ENCODE data around the gene MEA1.

The MEA1 gene

GRCh38 chr6:42973926-42974325 lies 39.8 kb downstream of the MEA1 start:
- Histone ChIP-seq H3K4me3 (ENCODE audit: low read depth in 1 of 2, low read length in 1 of 2) (no peak overlapping the region), H3K36me3 (peaks cover 29% of the 10 kb centered on the region), H3K27ac (peak overlapping the region; percentile 41), H3K4me1 (ENCODE audit: control insufficient read depth in 1 of 2, insufficient read depth in 1 of 2, low read depth in 1 of 2, low read length in 1 of 2) (peaks cover 23 to 28% of the 10 kb centered on the region in 2 experiments), H3K27me3 (no peaks in the 10 kb centered on the region), H3K9me3 (no peaks in the 10 kb centered on the region)
- no peak for TF ChIP-seq CTCF (IDR thresholded peaks at IDR 0.05)

- no peak for TF ChIP-seq CTCF (IDR thresholded peaks at IDR 0.05)
- H3K36me3 ChIP-seq, result peaks cover 48% of the 10 kb centered on the region
- H3K4me1 ChIP-seq (ENCODE audit: control insufficient read depth in 1 of 2, insufficient read depth in 1 of 2, low read depth in 1 of 2, low read length in 1 of 2), result peaks cover 8 to 11% of the 10 kb centered on the region in 2 experiments
- no peak overlapping the region for H3K27ac ChIP-seq
- H3K9me3 ChIP-seq, result no peaks in the 10 kb centered on the region
- H3K27me3 ChIP-seq, result no peaks in the 10 kb centered on the region
- H3K4me3 ChIP-seq (ENCODE audit: low read depth in 1 of 2, low read length in 1 of 2), result no peak overlapping the region
Observed at GRCh38 chr6:42971746-42972327, 41.9 kb downstream of the MEA1 start.

GRCh38 chr6:42970871-42971612 lies 42.7 kb downstream of the MEA1 start:
- no peak for TF ChIP-seq CTCF (IDR thresholded peaks at IDR 0.05)

GRCh38 chr6:42969934-42970333 lies 43.8 kb downstream of the MEA1 start:
- Histone ChIP-seq H3K27me3 (no peaks in the 10 kb centered on the region), H3K9me3 (no peaks in the 10 kb centered on the region), H3K27ac (no peak overlapping the region), H3K4me3 (ENCODE audit: low read depth in 1 of 2, low read length in 1 of 2) (no peak overlapping the region), H3K4me1 (ENCODE audit: control insufficient read depth in 1 of 2, insufficient read depth in 1 of 2, low read depth in 1 of 2, low read length in 1 of 2) (peaks cover 5 to 9% of the 10 kb centered on the region in 2 experiments), H3K36me3 (peaks cover 66% of the 10 kb centered on the region)
- TF ChIP-seq CTCF (IDR thresholded peaks at IDR 0.05), result no peak

More at GRCh38 chr6:42970871-42971612, 42.7 kb downstream of the MEA1 start:
- Histone ChIP-seq H3K27ac (no peak overlapping the region), H3K4me3 (ENCODE audit: low read depth in 1 of 2, low read length in 1 of 2) (no peak overlapping the region), H3K36me3 (peaks cover 55% of the 10 kb centered on the region), H3K9me3 (no peaks in the 10 kb centered on the region), H3K4me1 (ENCODE audit: control insufficient read depth in 1 of 2, insufficient read depth in 1 of 2, low read depth in 1 of 2, low read length in 1 of 2) (peaks cover 5 to 9% of the 10 kb centered on the region in 2 experiments), H3K27me3 (no peaks in the 10 kb centered on the region)

GRCh38 chr6:42969431-42969830 lies 44.3 kb downstream of the MEA1 start:
- no peak overlapping the region for H3K27ac ChIP-seq
- no peak overlapping the region for H3K4me3 ChIP-seq (ENCODE audit: low read depth in 1 of 2, low read length in 1 of 2)
- H3K27me3 ChIP-seq, result no peaks in the 10 kb centered on the region
- peaks cover 5 to 9% of the 10 kb centered on the region in 2 experiments for H3K4me1 ChIP-seq (ENCODE audit: control insufficient read depth in 1 of 2, insufficient read depth in 1 of 2, low read depth in 1 of 2, low read length in 1 of 2)
- H3K9me3 ChIP-seq, result no peaks in the 10 kb centered on the region
- peaks cover 71% of the 10 kb centered on the region for H3K36me3 ChIP-seq
- no peak for TF ChIP-seq CTCF (IDR thresholded peaks at IDR 0.05)

Measured in neutrophil (primary cell).